K562 (cell line): Measurements from ENCODE around the gene MOB3B. TPM values are rescaled to one million over a fixed set of nuclear protein-coding genes. Genes with fewer than 3 reads are reported as not detected.

Source experiments
- ATAC-seq: fragments of 200-7000 bp; cut with Tn5 transposase; 3 replicates; pipeline ENCODE4 v1.9.1; 2020; ENCODE audit warnings: moderate library complexity
- BruUV-seq: library from RNA; stranded (reverse); fragments of 400-500 nt; replicated peaks from 2 replicates; lab custom pipeline; 2021; lab: Mats Ljungman, UMichigan
- CTCF ChIA-PET: fragments of 300-600 bp; formaldehyde crosslinking; extraction: SDS; loops from one replicate; lab custom pipeline; 2021; ENCODE audit warnings: low intra/inter-chr PET ratio; lab: Yijun Ruan, JAX
- POLR2A ChIA-PET: fragments of 300-600, 350-650 bp; sonication (Branson Sonifier 250); formaldehyde crosslinking; extraction: SDS; loops from one replicate; lab custom pipeline; 2021; ENCODE audit warnings: antibody characterized with exemption, inconsistent platforms; lab: Yijun Ruan, JAX
- DNase-seq, 4 experiments: peaks; one replicate each; pipeline versions ENCODE4 v3.0.0 to v3.0.0-alpha.2; 2011 to 2018; ENCODE audit warnings: low spot score in 3 of 4, mixed read lengths in 3 of 4; ENCODE audit errors: extremely low read depth in 1 of 4
- FAIRE-seq: peaks from 2 replicates; lab custom pipeline; 2011; peaks lifted over from hg19 to GRCh38; lab: Jason Lieb, UNC
- H2AFZ ChIP-seq: 2 replicates; pipeline ENCODE4 v1.6.0; 2011; ENCODE audit warnings: low read depth, low read length, control low read depth, inconsistent platforms
- H3K27ac ChIP-seq: fragments of 200-600 bp; 3 replicates; pipeline ENCODE4 v1.8.0; 2011; ENCODE audit warnings: low read depth, mild to moderate bottlenecking, control low read depth, inconsistent platforms, low read length, moderate library complexity, mixed read lengths; ENCODE audit errors: extremely low read depth
- H3K27me3 ChIP-seq, 2 experiments: fragments of 300-600 bp in 1 of 2; 2 replicates in 1 of 2; 3 replicates in 1 of 2; pipeline versions ENCODE4 v1.6.0 to v1.8.0; 2011; ENCODE audit warnings: inconsistent platforms in 2 of 2, low read length in 2 of 2, mild to moderate bottlenecking in 1 of 2, mixed read lengths in 1 of 2, moderate library complexity in 1 of 2; ENCODE audit not compliant: control insufficient read depth in 2 of 2, insufficient read depth in 2 of 2
- H3K36me3 ChIP-seq: fragments of 300-600 bp; 3 replicates; pipeline ENCODE4 v1.8.0; 2011; ENCODE audit warnings: mild to moderate bottlenecking, low read length, inconsistent platforms; ENCODE audit not compliant: control insufficient read depth, insufficient read depth
- H3K4me1 ChIP-seq, 2 experiments: fragments of 200-600 bp in 1 of 2; replicated peaks in 1 of 2; 2 replicates in 1 of 2; 3 replicates in 1 of 2; pipeline versions ENCODE4 v1.5.1 to v1.8.0; 2011; ENCODE audit warnings: inconsistent platforms in 2 of 2, low read length in 2 of 2, mild to moderate bottlenecking in 1 of 2, mixed read lengths in 1 of 2, moderate library complexity in 1 of 2; ENCODE audit not compliant: control insufficient read depth in 2 of 2, insufficient read depth in 2 of 2
- H3K4me2 ChIP-seq: 2 replicates; pipeline ENCODE4 v1.6.1; 2011; ENCODE audit warnings: low read length, control low read depth, inconsistent platforms, mixed read lengths; ENCODE audit not compliant: insufficient read depth
- H3K4me3 ChIP-seq: fragments of 200-600 bp; sonication (generic), shearing (Covaris generic); 2 replicates; pipeline ENCODE4 v1.5.1; 2016; ENCODE audit warnings: control low read depth, inconsistent platforms
- H3K79me2 ChIP-seq: fragments of 200-600 bp; 3 replicates; pipeline ENCODE4 v1.8.0; 2011; ENCODE audit warnings: low read length, inconsistent platforms; ENCODE audit not compliant: control insufficient read depth, insufficient read depth
- H3K9ac ChIP-seq, 2 experiments: 2 replicates each; pipeline versions ENCODE4 v1.6.0 to v1.6.1; 2011; ENCODE audit warnings: low read depth in 2 of 2, low read length in 2 of 2, control low read depth in 1 of 2, inconsistent platforms in 1 of 2, mild to moderate bottlenecking in 1 of 2, mixed read lengths in 1 of 2; ENCODE audit not compliant: insufficient read depth in 1 of 2
- H3K9me1 ChIP-seq: one replicate; pipeline ENCODE4 v1.6.0; 2011; ENCODE audit warnings: inconsistent platforms, mild to moderate bottlenecking, low read length, moderate library complexity; ENCODE audit not compliant: control insufficient read depth, insufficient read depth
- H3K9me3 ChIP-seq: replicated peaks from 2 replicates; pipeline ENCODE4 v1.5.1; 2011; ENCODE audit warnings: low read depth, low read length, inconsistent platforms; ENCODE audit not compliant: control insufficient read depth, insufficient read depth
- H4K20me1 ChIP-seq: replicated peaks from 2 replicates; pipeline ENCODE4 v1.6.1; 2011; ENCODE audit warnings: low read length, inconsistent platforms, mixed read lengths; ENCODE audit not compliant: control insufficient read depth, insufficient read depth
- CHD2 ChIP-seq: IDR thresholded peaks from 2 replicates; pipeline ENCODE4 v1.6.1; 2011; ENCODE audit warnings: low read depth, low read length
- DIDO1 ChIP-seq: fragments of 450-650 bp; IDR thresholded peaks from 2 replicates; pipeline ENCODE4 v1.6.1; 2016; ENCODE audit warnings: low read depth, missing biosample characterization, missing genetic modification characterization
- EHMT2 ChIP-seq: fragments of 450-650 bp; IDR thresholded peaks from 2 replicates; pipeline ENCODE4 v1.6.1; 2018; ENCODE audit warnings: antibody characterized with exemption
- PHF20 ChIP-seq: fragments of 450-650 bp; IDR thresholded peaks from 2 replicates; pipeline ENCODE4 v1.6.1; 2018; ENCODE audit not compliant: partially characterized antibody
- U2AF1 ChIP-seq: fragments of 200-400 bp; formaldehyde crosslinking; optimal IDR thresholded peaks from 2 replicates; pipeline ENCODE3; 2017; ENCODE audit warnings: mild to moderate bottlenecking, low read depth, low read length, moderate library complexity
- ZNF184 ChIP-seq: sonication (generic); formaldehyde crosslinking; IDR thresholded peaks from 2 replicates; pipeline ENCODE4 v1.5.0; 2020; ENCODE audit warnings: missing genetic modification reagents
- WGBS: fragments of 100-300 bp; shearing (Covaris generic); methylation state at CpG from one replicate; pipeline ENCODE4 v1.1.6; 2016; ENCODE audit warnings: low coverage, mixed read lengths; ENCODE audit not compliant: insufficient coverage; ENCODE audit errors: missing lambda C conversion rate; 5-methylcytosine and 5-hydroxymethylcytosine counted together
- in situ Hi-C: fragments of 300-500 bp; cut with MboI; formaldehyde crosslinking; loops from 4 replicates; pipeline ENCODE4 v1.15.0; 2018; ENCODE audit warnings: inconsistent platforms, mixed read lengths
- intact Hi-C: fragments of 100-400 bp; cut with micrococcal nuclease; formaldehyde crosslinking; loops from 2 replicates; pipeline ENCODE4 v1.14.2; 2022
- polyA plus RNA-seq, 8 experiments: library from polyadenylated mRNA; depleted of rRNA in 4 of 8; stranded (reverse) in 5 of 8; unstranded in 3 of 8; fragments of >200 nt; fragmentation: Nextera tagmentation in 2 of 8; fragmentation: Illumina TruSeq in 1 of 8; extraction: Ambion mirVana in 2 of 8; extraction: Trizol in 1 of 8; gene quantifications; 2 replicates each; pipeline versions ENCODE4 v1.2.1 to v1.2.3, GENCODE V29; 2011 to 2014; ENCODE audit warnings: inconsistent platforms in 1 of 8, missing spikeins in 1 of 8
- total RNA-seq, 7 experiments: library from RNA; depleted of rRNA in 6 of 7; stranded (reverse); fragments of >200 nt in 6 of 7; fragmentation: Illumina TruSeq in 2 of 7; extraction: Trizol in 2 of 7; gene quantifications; 2 replicates each; pipeline versions ENCODE4 v1.2.1 to v1.2.3, GENCODE V29; 2011 to 2021; ENCODE audit warnings: low replicate concordance in 1 of 7
- TF ChIP-seq, protein P1 (sequence below): fragments of 450-650 bp; IDR thresholded peaks from 2 replicates; pipeline ENCODE4 v1.6.1; 2017; ENCODE audit warnings: antibody characterized with exemption

The MOB3B gene
- total and polyA plus RNA-seq, 9 of the 15 experiments (the other 6 are each of a cell fraction or from before 2014, with no cell fraction given): 3.6 to 12.8 (median 7.2) TPM

DNA sequence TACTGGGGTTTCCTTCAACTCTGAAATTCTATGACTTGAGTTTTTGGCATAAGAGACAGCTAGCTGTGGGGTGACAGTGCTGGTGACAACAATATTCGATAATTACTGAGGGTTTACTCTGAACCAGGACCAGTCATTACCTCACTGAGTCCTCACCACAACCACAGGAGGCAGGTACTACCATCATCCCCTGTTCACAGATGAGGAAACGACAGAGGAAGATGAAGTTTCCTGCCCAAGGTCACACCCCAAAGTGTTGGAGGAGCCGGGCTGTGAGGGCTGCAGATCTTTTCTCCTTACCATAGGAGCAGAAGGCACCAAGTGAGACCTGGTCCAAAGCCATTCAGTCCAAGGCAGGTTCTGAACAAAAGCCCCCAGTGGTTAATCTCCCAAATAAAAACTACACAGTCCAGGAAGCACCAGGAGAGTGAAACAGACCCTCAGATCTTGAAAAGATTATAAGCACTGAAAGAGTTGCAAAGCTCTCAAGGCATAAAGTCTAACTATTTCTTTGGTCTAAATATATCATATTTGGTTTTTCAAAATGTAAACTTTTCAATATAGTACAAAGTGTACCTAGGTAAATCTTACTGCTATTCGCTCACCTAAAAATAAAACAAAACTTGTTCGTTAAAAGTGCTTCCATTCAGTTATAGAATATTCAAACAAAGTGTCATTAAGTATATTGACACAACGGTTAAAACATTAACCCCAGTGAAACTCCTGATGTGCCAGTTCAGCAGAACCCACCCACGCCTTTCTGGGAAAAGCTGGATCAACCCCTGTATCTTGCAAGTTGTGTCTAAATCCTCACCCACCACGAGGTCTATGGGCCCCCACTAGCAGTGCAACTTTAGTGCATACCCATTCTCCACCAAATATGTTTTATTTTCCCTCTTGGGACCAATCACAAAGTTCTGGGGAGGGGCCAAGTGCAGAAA, 150.0 kb downstream of the MOB3B start:
- peaks cover 0 to 3% of the 10 kb centered on the region in 2 experiments; a peak in 2 of 5 replicates for H3K4me1 ChIP-seq
- no peaks in the 10 kb centered on the region for H3K36me3 ChIP-seq
- intact Hi-C loops: no loop called here
- H2AFZ ChIP-seq: no peak overlapping the region
- no peak for TF ChIP-seq DIDO1 (tag)
- H3K9me3 ChIP-seq: no peaks in the 10 kb centered on the region
- CTCF ChIA-PET: no interaction called here
- H3K4me3 ChIP-seq: no peak overlapping the region
- FAIRE-seq: no peak
- in situ Hi-C loops: no loop called here
- POLR2A ChIA-PET: interaction anchor here (1.4 kb wide), 1 partner anchor 13 kb away, joined by 5 read pairs; no protein-coding TSS in a partner anchor
- no peaks in the 10 kb centered on the region for H3K9me1 ChIP-seq
- BruUV-seq: no TSS peak
- ATAC-seq: no peak
- no peak overlapping the region for H3K27ac ChIP-seq
- H3K9ac ChIP-seq: no peak overlapping the region
- no peaks in the 10 kb centered on the region for H4K20me1 ChIP-seq
- H3K27me3 ChIP-seq: no peaks in the 10 kb centered on the region
- WGBS: 71% methylated on average over 4 of the region's 8 CpGs
- H3K4me2 ChIP-seq: no peak overlapping the region
- peak in 1 of 4 experiments; percentile 6 for DNase-seq
- peaks cover 3% of the 10 kb centered on the region; the same call in 2 of the 3 replicates for H3K79me2 ChIP-seq

DNA sequence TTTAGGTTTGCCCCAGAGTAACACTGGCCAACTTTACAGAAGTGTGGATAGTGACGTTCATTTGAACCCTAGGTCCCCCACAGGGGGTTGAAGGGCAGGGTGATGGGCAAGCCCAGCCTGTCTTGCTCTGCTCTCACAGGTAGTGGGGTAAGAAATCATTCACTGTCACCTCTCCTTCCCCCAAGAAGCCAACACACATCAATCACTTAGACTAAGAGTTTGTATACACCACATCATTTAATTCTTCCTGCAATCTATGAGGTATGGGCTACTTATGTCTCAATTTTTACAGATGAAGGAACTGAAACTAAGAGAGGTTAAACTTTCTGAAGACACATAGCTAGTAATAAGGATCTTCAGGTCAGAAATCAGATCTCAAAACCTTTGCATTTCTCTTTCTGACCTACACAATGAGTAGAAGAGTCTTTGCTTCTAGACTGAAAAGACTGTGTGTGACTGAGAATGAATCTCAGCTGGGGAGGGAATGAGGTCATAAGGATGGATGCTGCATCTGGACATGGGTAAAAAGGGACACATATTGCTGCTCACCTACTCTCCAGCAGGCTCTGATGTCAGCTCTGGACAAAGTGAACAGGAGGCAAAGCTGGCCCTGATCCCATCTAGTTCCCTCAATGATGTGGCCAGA, 151.7 kb downstream of the MOB3B start:
- H3K4me3 ChIP-seq: no peak overlapping the region
- no peak overlapping the region for H3K4me2 ChIP-seq
- no peaks in the 10 kb centered on the region for H3K9me1 ChIP-seq
- no peaks in the 10 kb centered on the region for H4K20me1 ChIP-seq
- no peak for FAIRE-seq
- H3K27ac ChIP-seq: no peak overlapping the region
- H2AFZ ChIP-seq: no peak overlapping the region
- CTCF ChIA-PET: no interaction called here
- in situ Hi-C loops (no loop called here), intact Hi-C loops (no loop called here)
- WGBS: no CpG with 5 or more reads among the region's 1 CpG
- peaks cover 0 to 6% of the 10 kb centered on the region in 2 experiments; a peak in 3 of 5 replicates for H3K4me1 ChIP-seq
- POLR2A ChIA-PET: interaction anchor here (0.6 kb wide), 1 partner anchor 54 kb away, joined by 4 read pairs; no protein-coding TSS in a partner anchor
- H3K27me3 ChIP-seq: no peaks in the 10 kb centered on the region
- no peaks in the 10 kb centered on the region for H3K9me3 ChIP-seq
- no peaks in the 10 kb centered on the region for H3K36me3 ChIP-seq
- ATAC-seq: no peak
- no TSS peak for BruUV-seq
- no peak overlapping the region for H3K9ac ChIP-seq
- DNase-seq: no peak
- H3K79me2 ChIP-seq: peaks cover 10% of the 10 kb centered on the region; the same call in 2 of the 3 replicates
- TF ChIP-seq EHMT2 (no peak), CHD2 (no peak), ZNF184 (CRISPR knock-in tag) (no peak), PHF20 (no peak), U2AF1 (no peak)
- TF ChIP-seq, protein P1, sequence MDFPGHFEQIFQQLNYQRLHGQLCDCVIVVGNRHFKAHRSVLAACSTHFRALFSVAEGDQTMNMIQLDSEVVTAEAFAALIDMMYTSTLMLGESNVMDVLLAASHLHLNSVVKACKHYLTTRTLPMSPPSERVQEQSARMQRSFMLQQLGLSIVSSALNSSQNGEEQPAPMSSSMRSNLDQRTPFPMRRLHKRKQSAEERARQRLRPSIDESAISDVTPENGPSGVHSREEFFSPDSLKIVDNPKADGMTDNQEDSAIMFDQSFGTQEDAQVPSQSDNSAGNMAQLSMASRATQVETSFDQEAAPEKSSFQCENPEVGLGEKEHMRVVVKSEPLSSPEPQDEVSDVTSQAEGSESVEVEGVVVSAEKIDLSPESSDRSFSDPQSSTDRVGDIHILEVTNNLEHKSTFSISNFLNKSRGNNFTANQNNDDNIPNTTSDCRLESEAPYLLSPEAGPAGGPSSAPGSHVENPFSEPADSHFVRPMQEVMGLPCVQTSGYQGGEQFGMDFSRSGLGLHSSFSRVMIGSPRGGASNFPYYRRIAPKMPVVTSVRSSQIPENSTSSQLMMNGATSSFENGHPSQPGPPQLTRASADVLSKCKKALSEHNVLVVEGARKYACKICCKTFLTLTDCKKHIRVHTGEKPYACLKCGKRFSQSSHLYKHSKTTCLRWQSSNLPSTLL: no peak
